GM21381 (cell line): ENCODE results near the gene BTG1.

Source experiments
- ATAC-seq: cut with Tn5 transposase; IDR thresholded peaks from one replicate; pipeline ENCODE4 v1.9.1; 2021; ENCODE audit warnings: mild to moderate bottlenecking, moderate library complexity; ENCODE audit not compliant: unreplicated experiment

The BTG1 gene, protein sequence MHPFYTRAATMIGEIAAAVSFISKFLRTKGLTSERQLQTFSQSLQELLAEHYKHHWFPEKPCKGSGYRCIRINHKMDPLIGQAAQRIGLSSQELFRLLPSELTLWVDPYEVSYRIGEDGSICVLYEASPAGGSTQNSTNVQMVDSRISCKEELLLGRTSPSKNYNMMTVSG

DNA sequence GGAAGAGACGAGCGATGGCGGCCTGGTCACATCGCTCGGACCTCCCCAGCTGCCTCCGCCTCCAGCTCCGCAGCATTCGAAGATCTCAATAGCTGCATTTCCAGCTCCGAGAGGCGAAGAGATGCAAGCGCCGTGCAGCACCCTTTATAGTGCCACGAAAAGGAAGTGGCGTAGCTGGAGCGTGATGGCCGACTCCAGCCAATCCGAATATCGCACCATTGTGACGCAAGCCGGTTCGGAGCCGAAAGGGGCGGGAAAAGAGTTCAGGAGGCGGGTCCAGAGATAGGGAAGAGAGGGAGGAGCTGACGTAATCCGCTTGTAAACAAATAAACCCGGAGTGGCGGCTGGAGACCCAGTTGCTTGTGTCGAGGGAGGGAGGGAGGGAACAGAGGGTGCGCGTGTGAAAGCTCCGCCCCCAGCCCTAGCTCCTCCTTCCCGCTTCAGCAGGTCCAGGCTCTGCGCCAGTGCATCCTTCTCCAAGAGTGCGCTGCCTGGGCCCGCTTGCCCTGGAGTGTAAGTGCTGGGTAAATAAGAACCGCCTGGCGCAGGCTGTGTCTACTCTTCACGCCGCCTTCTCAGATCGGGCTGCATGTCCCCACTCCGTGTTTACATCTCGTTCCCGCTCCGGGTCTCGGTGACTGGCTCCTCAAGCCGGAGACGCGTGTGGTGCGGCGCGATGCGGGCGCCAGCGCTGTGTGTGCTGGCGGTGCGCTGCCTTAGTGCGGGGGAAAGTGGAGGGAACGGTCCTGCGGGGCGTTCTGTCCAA, at the start of gene BTG1:
TSS of gene BTG1 (minus strand) at position 116 of the 766 bp plus-strand sequence. CDS start 311 bp downstream, outside the sequence.
- ATAC-seq: peak; percentile 71

DNA sequence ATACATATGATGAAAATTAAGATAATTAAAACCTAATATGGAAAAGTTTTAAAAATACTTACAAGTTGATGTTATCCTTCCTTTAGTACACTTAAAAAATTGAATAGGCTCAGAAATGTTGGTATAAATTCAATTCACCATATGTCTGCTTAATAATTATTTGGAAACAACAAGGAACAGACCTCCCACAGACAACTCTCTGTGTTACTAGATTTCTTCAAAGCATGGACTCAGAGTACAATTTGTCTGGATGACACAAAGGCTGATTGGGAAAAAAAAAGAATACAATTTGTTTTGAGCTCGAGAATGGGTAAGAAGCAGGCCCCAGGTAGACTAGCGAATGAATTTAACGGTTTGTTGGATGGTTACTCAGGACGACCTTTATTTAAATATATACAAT, 48.9 kb upstream of the BTG1 start:
- no peak for ATAC-seq

DNA sequence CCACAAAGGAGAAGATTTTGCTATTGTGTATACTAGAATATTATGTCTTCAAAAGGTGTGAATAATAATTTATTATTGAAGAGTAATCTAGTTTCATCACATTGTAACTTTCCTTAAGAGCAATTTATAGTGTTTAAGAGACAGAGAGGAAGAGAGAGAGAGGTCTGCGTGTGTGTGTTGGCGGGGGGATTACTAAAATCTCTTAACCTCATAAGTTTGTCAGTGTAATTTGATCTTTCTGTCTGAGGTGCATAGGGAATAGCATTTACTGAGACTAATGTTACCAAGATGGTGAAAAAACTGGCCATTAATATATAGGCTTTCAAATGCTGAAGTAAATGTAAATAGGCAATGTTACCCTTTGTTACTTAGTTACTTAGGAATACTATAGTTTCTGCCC, 48.2 kb upstream of the BTG1 start:
- no peak for ATAC-seq

DNA sequence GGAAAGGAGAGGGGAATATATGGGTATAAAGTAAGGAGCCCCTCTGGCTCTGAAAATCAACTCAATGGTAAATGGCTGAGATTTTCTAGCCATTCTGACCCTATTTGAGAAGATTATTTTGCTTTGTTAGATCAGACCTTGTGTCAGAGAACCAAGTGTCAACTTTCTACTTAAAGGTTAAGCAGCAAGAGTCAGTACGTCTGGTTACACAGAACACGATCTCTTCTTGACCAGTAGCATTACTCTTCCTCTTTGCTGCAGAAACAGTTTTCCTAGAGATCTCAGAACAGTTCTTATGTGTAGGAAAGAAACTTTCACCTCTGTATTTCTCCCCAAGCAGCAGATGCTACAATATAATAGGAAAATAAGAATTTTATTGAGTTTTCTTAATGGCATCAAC, 47.4 kb upstream of the BTG1 start:
- no peak for ATAC-seq

DNA sequence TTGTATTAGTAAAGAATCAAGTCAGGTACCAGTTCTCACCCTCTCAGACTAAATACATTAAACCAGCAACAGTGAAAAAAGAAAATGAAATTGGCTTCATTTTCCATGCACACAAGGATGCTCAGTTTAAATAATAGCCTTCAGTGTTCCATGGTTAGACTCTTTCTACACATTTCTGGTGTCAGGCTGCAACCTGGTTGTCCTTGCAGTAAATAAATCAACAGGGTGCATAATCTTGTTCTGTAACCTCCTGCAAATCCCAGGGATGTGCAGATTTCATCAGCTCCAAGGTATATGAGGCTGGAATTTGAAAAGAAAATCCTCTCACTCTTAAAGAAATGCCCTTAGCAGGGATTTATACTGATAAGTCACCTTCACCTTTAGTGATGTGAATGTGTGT, 46.7 kb upstream of the BTG1 start:
- no peak for ATAC-seq

DNA sequence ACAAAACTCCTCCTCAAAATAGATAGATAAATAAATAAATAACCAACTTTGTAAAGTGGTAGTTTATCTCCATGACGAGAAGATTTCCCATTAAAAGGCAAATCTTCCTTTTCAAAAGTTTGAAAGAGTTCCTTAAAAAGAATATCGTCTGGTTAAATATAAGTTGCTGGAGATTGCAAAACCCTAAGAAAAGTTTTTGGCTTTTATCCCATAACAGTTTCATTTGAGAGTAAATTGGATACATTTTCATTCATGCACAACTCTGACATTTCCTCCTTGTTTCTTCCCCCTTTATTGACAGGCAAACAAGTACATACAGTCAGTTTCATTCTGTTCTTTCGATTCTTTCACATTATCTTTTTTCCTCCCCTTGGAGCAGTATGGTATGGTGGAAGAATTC, 45.4 kb upstream of the BTG1 start:
- no peak for ATAC-seq

DNA sequence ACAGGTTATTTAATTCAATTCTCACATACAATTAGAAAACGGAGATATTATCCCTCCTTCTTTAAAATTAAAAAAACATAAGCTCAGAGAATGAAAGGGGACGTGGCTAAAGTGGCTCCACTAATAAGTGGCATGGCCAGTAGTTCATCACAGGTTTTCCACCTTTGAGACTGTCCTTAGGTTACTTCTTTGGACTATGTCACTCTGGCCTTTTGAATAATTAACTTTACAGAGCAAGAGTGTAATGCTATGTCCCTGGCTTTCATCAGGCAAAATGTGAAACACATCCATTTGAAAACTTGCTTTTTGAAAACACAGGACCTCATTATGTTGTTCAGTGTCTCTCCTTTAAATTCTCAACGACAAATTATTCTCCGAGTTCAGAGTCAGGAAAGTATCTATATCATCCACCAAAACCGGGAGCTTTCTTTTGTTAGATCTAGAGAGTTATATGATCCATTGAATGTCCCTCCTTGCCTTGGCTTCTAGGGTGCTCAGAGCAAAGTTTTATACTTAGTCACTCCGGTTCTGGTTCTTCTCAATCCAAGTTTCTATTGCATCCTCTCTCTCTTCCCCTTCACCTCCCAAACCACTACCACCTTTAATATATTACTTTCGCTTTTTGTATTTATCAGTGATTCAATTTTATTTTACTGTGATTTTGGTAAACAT, 43.0 kb upstream of the BTG1 start:
- ATAC-seq: no peak

DNA sequence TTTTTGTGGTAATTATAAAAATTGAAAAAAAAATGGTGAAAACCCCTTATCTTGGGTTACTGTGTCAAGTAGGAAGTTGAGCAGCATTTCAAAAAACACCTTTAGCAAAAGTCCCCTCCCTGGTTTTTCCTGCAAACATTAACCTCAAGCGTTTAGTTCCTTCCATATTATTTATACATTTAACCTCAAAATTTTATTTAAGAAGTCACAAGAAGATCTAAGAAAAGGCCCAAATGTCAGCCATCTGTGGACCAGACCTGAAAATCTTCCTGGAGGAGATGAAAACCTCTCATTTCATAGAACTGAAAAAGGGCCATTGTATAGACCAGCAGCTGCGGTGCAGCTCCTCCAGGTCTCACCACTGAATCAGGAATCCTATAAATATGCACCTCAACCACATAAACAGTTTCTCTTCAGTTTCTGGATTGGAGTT, 40.4 kb upstream of the BTG1 start:
- ATAC-seq: no peak

DNA sequence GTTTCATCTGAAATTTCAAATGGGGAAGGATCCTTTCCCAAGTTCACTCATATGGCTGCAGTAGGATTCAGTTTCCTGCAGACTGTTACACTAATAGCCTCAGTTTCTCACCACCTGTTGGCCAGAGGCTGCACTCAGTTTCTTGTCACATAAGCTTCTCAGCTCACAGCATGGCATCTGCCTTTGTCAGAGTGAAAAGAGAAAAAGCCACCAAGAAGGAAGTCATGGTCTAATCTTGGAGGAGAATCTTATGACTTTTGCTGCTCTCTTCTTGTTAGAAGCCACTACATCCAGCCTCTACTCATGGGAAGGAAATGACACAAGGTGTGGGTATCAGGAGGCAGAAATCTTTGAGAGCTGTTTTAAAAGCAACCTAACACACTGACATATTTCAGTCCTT, 39.4 kb upstream of the BTG1 start:
- ATAC-seq: peak; percentile 70

DNA sequence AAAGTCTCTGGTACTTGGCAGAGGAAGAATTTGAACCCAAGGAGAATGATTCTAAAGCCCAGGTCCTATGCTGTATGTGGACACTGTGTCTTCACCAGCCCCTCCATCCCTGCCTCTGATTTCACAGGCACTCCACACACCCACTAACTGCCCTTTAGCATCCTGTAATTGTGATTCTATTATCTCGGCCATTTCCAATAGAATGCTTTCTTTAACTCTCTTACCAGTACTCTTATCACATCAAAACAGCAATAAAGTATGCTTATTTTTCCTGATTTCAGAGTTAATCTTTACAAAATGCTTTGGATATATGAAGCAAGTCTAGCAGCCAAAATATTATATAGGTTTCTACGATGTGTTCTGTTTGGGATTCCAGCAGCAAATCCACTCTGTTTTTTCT, 37.9 kb upstream of the BTG1 start:
- no peak for ATAC-seq

DNA sequence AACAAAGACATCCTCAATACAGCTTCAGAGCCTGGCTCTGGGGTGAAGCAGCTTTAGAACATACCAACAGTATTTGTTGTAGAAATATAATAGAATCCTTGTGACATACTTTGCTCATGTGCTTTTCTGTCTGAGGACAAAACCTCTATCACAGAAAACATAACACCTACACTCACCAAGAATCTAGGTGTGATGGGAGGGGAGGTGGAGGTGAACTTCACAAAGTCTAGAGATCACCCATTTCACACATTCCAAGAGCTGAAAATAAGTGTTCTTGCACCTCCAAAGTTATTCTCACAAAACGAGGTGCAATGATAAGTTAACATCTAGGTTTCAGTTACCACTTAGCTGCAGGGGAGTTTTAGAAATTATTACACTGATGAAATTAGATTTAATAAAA, 32.7 kb upstream of the BTG1 start:
- no peak for ATAC-seq

DNA sequence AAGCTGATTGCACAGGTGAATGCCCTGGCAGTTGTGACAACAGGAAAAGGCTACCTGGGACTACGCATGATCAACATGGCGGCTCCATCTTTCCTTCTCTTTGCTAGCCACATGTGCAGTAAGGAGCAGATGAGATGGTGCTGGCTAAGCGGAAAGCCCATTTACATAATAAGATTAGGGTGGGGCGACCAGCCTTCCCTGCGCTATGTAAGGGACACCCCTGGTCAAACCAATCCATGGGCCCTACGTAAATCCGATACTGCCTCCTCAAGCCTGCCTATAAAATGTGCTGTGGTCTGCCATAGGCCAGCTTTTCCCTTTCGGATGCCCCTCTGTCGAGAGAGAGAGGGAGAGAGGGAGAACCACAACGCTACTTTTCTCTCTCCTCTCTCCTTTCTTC, 31.0 kb upstream of the BTG1 start:
- no peak for ATAC-seq

DNA sequence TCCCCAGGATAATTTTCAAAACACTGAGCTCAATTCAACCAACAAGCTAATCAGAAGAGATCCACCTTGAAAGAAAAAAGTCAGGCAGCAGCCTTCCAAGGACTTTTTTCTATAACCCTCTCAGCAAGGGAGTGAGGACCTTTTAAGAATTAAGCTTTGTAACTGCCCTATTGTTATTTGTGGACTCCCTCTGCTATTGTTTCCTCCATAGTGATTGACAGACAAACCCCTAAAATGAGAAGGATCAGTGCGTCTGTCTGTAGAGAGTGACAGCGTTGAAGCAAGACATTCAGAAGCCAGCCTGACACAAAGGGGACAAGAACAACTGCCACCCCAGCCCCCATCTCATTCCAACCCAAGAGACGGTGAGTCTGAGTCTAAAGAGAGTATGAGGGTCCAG, 30.3 kb upstream of the BTG1 start:
- no peak for ATAC-seq

DNA sequence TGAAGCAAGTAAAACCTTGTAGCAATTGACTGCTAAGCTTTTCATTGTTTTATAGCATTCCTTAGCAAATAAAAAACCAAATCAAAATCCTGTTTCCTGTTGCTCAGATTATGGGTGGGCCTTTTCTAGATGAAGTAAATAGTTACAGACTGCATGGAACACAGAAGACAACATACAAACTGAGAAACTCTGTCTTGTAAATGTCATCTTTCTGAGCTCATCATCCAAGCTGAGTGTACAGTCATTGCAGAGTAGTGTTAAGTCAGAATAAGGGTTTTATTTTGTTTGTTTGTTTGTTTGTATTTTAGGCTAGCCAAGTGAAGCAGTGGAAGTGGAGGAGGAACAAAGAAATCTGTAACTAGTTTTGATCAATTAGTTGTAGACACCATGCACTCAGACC, 24.4 kb upstream of the BTG1 start:
- no peak for ATAC-seq

DNA sequence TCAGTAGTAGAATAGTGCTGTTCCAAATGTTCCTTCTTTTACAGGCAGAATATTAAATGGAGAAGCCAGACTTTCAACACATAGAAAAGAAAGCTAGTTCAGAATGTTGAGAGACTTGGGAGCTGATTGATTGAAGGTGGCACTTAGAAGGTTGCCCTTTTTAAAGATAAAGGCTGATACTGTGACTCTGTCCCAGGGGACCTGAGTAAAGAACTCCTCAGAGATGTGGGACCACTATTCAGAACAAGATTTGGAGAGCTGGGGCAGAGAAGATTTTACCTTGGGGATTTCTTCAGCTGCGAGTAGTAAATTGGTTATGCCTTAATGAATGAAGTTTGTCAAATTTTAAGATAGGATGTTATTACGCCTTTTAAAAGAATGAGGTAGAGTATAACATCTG, 21.4 kb upstream of the BTG1 start:
- ATAC-seq: no peak

DNA sequence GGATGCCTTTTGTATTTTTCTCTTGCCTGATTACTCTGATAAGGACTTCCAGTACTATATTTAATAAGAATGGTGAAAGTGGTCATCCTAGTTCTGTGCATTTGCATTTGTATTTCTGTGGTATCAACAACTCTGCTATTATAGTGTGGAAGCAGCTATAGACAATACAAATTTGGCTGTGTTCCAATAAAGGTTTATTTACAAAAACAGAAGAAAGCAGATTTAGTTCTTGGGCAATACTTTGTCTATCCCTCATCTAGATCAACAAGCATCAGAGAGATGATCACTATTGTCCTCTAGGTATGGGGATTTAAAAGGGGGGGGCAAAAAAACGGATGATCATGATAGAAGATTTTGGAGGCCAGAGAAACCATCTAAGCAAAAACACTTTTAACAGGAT, 19.1 kb upstream of the BTG1 start:
- no peak for ATAC-seq

DNA sequence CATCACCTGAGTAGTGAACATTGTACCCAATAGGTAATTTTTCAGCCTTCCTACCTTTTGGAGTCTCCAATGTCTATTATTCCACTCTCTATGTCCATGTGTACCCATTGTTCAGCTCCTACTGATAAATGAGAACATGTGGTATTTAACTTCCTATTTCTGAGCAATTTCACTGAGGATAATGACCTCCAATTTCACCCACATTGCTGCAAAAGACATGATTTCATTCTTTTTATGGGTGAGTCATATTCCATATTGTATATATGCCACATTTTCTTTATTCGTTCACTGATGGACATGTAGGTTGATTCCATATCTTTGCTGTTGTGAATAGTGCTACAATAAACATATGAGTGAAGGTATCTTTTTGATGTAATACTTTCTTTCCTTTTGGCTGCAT, 16.4 kb upstream of the BTG1 start:
- ATAC-seq: no peak

DNA sequence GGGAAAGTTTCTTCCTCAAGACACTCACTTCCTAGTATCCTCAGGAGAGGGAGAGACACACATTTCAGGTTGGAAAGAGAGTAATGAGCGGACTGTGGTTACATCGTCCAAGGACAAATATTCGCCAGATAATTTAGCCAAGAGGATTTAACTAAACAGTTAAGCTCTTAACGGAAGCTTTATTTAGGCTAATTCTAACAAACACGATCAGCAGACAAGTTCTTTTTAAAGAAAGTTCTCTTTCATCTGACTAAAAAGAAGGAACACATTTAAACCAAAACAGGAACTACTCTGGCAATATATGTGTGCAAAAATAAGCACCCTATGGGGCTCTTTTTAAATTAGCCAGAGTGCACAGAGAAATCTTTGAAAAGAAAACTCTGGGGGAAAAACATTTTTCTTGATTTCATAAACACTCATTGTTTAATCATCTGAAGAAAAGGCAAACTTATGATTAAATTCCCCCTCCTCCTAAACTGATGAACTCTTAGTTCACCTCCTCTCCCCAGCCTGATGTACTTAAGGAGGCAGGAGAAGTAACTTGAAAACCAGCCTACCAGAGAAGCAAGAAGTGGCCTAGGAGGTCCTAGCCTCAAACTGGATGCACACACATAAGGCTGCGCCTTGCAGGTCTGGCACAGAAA, 13.3 kb upstream of the BTG1 start:
- ATAC-seq: peak; percentile 45

DNA sequence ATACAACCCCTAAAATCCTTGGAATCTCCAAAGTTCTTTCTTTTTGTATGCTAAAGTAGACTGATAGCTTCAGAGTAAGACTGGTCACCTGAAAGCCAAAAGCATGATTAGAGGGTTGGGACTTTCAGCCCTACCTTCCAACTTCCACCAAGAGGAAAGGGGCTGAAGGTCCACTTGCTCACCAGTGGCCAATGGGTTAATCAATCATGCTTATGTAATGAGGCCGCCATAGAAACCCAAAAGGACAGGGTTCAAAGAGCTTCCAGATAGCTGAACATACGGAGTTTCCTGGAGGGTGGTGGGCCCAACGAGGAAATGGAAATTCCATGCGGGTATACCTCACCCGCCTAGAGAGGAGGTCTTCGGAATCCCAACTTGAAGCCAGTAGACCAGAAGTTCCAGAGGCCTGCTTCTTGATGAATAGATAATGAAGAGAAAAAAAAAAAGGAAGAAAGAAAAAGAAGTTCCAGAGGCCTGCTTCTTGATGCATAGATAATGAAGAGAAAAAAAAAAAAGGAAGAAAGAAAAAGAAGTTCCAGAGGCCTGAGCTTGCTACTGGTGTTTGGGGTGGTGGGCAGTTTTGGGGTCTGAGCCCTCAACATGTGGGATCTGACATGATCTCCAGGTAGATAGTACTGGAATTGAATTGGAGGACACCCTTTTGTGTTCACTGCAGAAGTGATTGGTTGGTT, 11.2 kb upstream of the BTG1 start:
- ATAC-seq: no peak

DNA sequence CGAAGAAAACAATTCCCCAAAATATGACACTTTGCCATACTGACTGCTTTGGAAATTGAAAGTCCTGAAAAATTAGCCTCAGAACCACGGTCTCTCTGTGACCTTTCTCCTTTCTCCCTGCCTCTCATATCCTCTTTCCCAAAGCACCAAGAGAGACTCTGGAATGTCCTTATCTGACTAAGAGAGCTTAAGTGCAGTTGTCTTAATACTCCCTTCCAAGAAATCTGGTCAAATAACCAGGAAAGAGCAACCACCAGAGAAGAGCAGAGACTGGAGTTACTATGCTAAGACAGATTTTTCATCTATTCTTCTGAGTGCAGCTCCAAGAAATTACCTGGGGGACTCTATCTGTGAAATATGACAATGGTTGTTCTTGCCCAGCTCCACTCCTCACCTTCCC, 10.5 kb upstream of the BTG1 start:
- ATAC-seq: no peak

DNA sequence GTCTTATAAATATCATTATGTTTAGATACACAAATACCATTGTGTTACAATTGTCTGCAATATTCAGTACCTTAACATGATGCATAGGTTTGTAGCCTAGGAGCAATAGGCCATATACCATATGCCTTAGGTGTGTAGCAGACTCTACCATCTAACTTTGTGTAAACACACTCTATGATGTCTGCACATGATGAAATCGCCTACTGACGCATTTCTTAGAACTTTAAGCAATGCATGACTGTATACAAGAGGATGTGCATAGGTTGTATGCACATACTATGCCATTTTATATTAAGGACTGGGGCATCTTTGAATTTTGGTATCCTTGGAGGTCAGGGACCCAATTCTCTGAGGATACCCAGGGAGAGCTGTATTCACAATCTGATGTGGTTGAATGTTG, 10.1 kb upstream of the BTG1 start:
- ATAC-seq: no peak
